Ovary (tissue), 9 donors: ENCODE results near the gene SSRP1. TPM values are rescaled to one million over a fixed set of nuclear protein-coding genes. Genes with fewer than 3 reads are reported as not detected.
"Not testable (repeated sequence)": the region's sequence is repeated elsewhere in the genome, so short reads cannot be mapped to it uniquely, and the experiment has no call there.

Experiments
- DNase-seq, 5 donors: peaks; one replicate each; pipeline ENCODE4 v3.0.0-alpha.2; 2019 to 2020
- H3K27ac ChIP-seq, 2 donors: fragments of 200-600 bp; one replicate each; pipeline versions ENCODE4 v1.5.1 to v1.8.0; 2019 to 2022
- H3K27me3 ChIP-seq: fragments of 200-600 bp; one replicate; pipeline ENCODE4 v1.8.0; 2022
- H3K36me3 ChIP-seq: fragments of 200-600 bp; sonication (generic); one replicate; pipeline ENCODE4 v1.5.1; 2019
- H3K4me1 ChIP-seq: one replicate; pipeline ENCODE4 v1.8.1; 2013; ENCODE audit warnings: mild to moderate bottlenecking, moderate library complexity; ENCODE audit not compliant: insufficient read depth
- H3K4me3 ChIP-seq: fragments of 200-600 bp; sonication (generic); one replicate; pipeline ENCODE4 v1.5.1; 2017
- H3K9me3 ChIP-seq, 2 donors: fragments of 200-600 bp in 1 of 2; sonication (generic) in 1 of 2; one replicate each; pipeline versions ENCODE4 v1.5.1 to v1.8.1; 2013 to 2019; ENCODE audit warnings: mild to moderate bottlenecking in 1 of 2, moderate library complexity in 1 of 2
- CTCF ChIP-seq, 3 donors: fragments of 450-650 bp in 2 of 3; fragments of 200-600 bp in 1 of 3; IDR thresholded peaks; one replicate each; pipeline versions ENCODE4 v1.5.1 to v1.8.0; 2016 to 2022; ENCODE audit warnings: antibody characterized with exemption in 3 of 3, mild to moderate bottlenecking in 1 of 3
- EP300 ChIP-seq: sonication (generic); formaldehyde crosslinking; IDR thresholded peaks from one replicate; pipeline ENCODE4 v1.6.1; 2017; ENCODE audit warnings: antibody characterized with exemption
- POLR2A ChIP-seq: fragments of 450-650 bp; IDR thresholded peaks from one replicate; pipeline ENCODE4 v1.6.1; 2017; ENCODE audit warnings: antibody characterized with exemption, mild to moderate bottlenecking, moderate library complexity
- WGBS, 3 donors: extraction: QIAGEN DNeasy Blood & Tissue Kit in 1 of 3; methylation state at CpG; one replicate each; pipeline versions ENCODE4 v1.1.5 to v1.1.7; 2013 to 2017; 5-methylcytosine and 5-hydroxymethylcytosine counted together
- intact Hi-C, 4 donors: fragments of 100-400 bp; cut with DNase I; formaldehyde crosslinking; loops; one replicate each; pipeline versions ENCODE4 v1.11.0 to v1.15.1; 2022 to 2023
- polyA plus RNA-seq, 2 donors: library from polyadenylated mRNA; stranded (reverse); fragments of 200-250 nt in 1 of 2; fragments of 350-450 nt in 1 of 2; fragmentation: Illumina TruSeq in 1 of 2; extraction: RNeasy Lipid Tissue Mini Kit (QIAGEN cat#74804) in 1 of 2; gene quantifications; one replicate each; pipeline ENCODE4 v1.2.3, GENCODE V29; 2013 to 2014
- total RNA-seq, 7 donors: library from RNA; depleted of rRNA in 2 of 7; stranded (reverse); fragments of >200 nt in 2 of 7; fragmentation: NEBNext Ultra II Directional in 3 of 7; extraction: Animal tissue kit (Norgen Biotek cat#: 25700) in 3 of 7; gene quantifications; one replicate each; pipeline versions ENCODE4 v1.1.0 to v1.2.4, GENCODE V29; 2016 to 2023
- donor health status: DM: no; HTN: no; CAD: no; lungs with moderate emphysema.
- donor health status: DM: no; HTN: no; CAD: no.
- donor health status: Bipolar disorder and iron deficiency.
- donor health status: DM: yes; HTN: yes; CAD: no.
- donor health status: DM: no; HTN: no; CAD: no.
- donor health status: DM: yes; HTN: yes; CAD: no.

The SSRP1 gene
- total and polyA plus RNA-seq, 9 donors, result 43.3 to 134 (median 87.7) TPM

GRCh38 chr11:57288771-57289579 is 46.7 kb downstream of the SSRP1 start:
- no peaks in the 10 kb centered on the region for H3K36me3 ChIP-seq
- no peak for DNase-seq
- 17 to 23% (median 22%) methylated on average over 11 of the region's 11 CpGs for WGBS, 3 donors
- peaks cover 6% of the 10 kb centered on the region for H3K4me1 ChIP-seq
- no peak overlapping the region for H3K4me3 ChIP-seq
- H3K27ac ChIP-seq, result no peak overlapping the region
- intact Hi-C loops, result no loop called here
- no peaks in the 10 kb centered on the region for H3K27me3 ChIP-seq
- no peaks in the 10 kb centered on the region for H3K9me3 ChIP-seq
- TF ChIP-seq EP300 (no peak), CTCF (IDR thresholded peaks at IDR 0.05) (no peak), POLR2A (no peak)

- Histone ChIP-seq H3K36me3 (no peaks in the 10 kb centered on the region), H3K4me1 (peaks cover 6% of the 10 kb centered on the region), H3K4me3 (no peak overlapping the region), H3K27me3 (no peaks in the 10 kb centered on the region), H3K27ac (no peak overlapping the region), H3K9me3 (no peaks in the 10 kb centered on the region)
- TF ChIP-seq EP300, result no peak
- no peak for TF ChIP-seq POLR2A
- no peak for TF ChIP-seq CTCF (IDR thresholded peaks at IDR 0.05)
- no peak for DNase-seq
- intact Hi-C loops, result no loop called here
- 85 to 93% (median 90%) methylated on average over 3 of the region's 3 CpGs for WGBS, 3 donors
These were observed 47.8 kb downstream of the SSRP1 start for GRCh38 chr11:57287884-57288283.

GRCh38 chr11:57283231-57283990 is 52.3 kb downstream of the SSRP1 start:
- Histone ChIP-seq H3K27ac (no peak overlapping the region), H3K4me3 (no peak overlapping the region), H3K27me3 (no peaks in the 10 kb centered on the region), H3K9me3 (no peaks in the 10 kb centered on the region), H3K36me3 (no peaks in the 10 kb centered on the region), H3K4me1 (no peaks in the 10 kb centered on the region)
- DNase-seq, result no peak
- intact Hi-C loops, result no loop called here
- WGBS, 3 donors, result 92 to 94% (median 94%) methylated on average over 2 of the region's 2 CpGs
- TF ChIP-seq EP300 (no peak), POLR2A (no peak), CTCF (IDR thresholded peaks at IDR 0.05) (no peak)

GRCh38 chr11:57281546-57281945 is 54.1 kb downstream of the SSRP1 start:
- H3K4me3 ChIP-seq, H3K36me3 ChIP-seq, H3K27me3 ChIP-seq, DNase-seq, intact Hi-C loops, H3K4me1 ChIP-seq, H3K9me3 ChIP-seq, H3K27ac ChIP-seq: not testable (repeated sequence)
- 81 to 90% (median 83%) methylated on average over 6 of the region's 6 CpGs for WGBS, 3 donors

- no peak for TF ChIP-seq POLR2A
- TF ChIP-seq EP300, result no peak
- no peak for TF ChIP-seq CTCF (IDR thresholded peaks at IDR 0.05)
- intact Hi-C loops, result loop anchor here in 1 of 4 donors (10.0 kb wide), 1 partner anchor 76 kb away; no protein-coding TSS in a partner anchor
- no peaks in the 10 kb centered on the region for H3K9me3 ChIP-seq
- no peak overlapping the region for H3K27ac ChIP-seq
- H3K27me3 ChIP-seq, result no peaks in the 10 kb centered on the region
- H3K4me1 ChIP-seq, result peaks cover 2% of the 10 kb centered on the region
- 89 to 92% (median 91%) methylated on average over 5 of the region's 5 CpGs for WGBS, 3 donors
- no peak for DNase-seq
- no peak overlapping the region for H3K4me3 ChIP-seq
- H3K36me3 ChIP-seq, result no peaks in the 10 kb centered on the region
These were observed 56.6 kb downstream of the SSRP1 start for GRCh38 chr11:57279116-57279515.
